NT2/D1 (cell line): ENCODE data around the gene PPP6R3.

ENCODE experiments used
- SUZ12 ChIP-seq: IDR thresholded peaks from 2 replicates; pipeline ENCODE4 v1.6.1; 2011; ENCODE audit not compliant: insufficient read length, insufficient read depth; ENCODE audit errors: extremely low read depth
- YY1 ChIP-seq: IDR thresholded peaks from 2 replicates; pipeline ENCODE4 v1.6.1; 2011; ENCODE audit not compliant: insufficient read length, insufficient read depth
- ZNF274 ChIP-seq: IDR thresholded peaks from 2 replicates; pipeline ENCODE4 v1.6.1; 2011; ENCODE audit warnings: mild to moderate bottlenecking, low read depth, low read length

- TF ChIP-seq YY1, result no peak
- TF ChIP-seq ZNF274, result no peak
- TF ChIP-seq SUZ12, result no peak
Observed at GRCh38 chr11:68658661-68659060, 198.1 kb downstream of the PPP6R3 start.
